CD14-positive monocyte (primary cell): ENCODE results near the gene CSTPP1. TPM values are rescaled to one million over a fixed set of nuclear protein-coding genes. Genes with fewer than 3 reads are reported as not detected.
A peak's percentile ranks its signal among the peaks of the same experiment; 100 is the strongest.

Experiments
- DNase-seq, 3 donors: peaks; one replicate each; pipeline ENCODE4 v3.0.0-alpha.2; 2011 to 2022
- H2AFZ ChIP-seq: 2 replicates; pipeline ENCODE4 v1.6.0; 2012; ENCODE audit warnings: mild to moderate bottlenecking, low read depth, low read length, inconsistent platforms; ENCODE audit not compliant: insufficient read depth, poor library complexity, severe bottlenecking
- H3K27ac ChIP-seq, 2 donors: 1 replicate in 1 of 2; 2 replicates in 1 of 2; pipeline ENCODE4 v1.5.1; 2012 to 2013; ENCODE audit warnings: low read length in 2 of 2, control low read depth in 1 of 2, inconsistent platforms in 1 of 2, low read depth in 1 of 2, mild to moderate bottlenecking in 1 of 2
- H3K27me3 ChIP-seq, 2 donors: one replicate each; pipeline versions ENCODE4 v1.6.0 to v1.6.1; 2011 to 2013; ENCODE audit warnings: low read length in 2 of 2; ENCODE audit not compliant: control insufficient read depth in 2 of 2, insufficient read depth in 2 of 2
- H3K36me3 ChIP-seq, 2 donors: replicated peaks in 1 of 2; 1 replicate in 1 of 2; 2 replicates in 1 of 2; pipeline versions ENCODE4 v1.5.1 to v1.6.1; 2012 to 2013; ENCODE audit warnings: low read length in 2 of 2, control low read depth in 1 of 2, inconsistent platforms in 1 of 2, mild to moderate bottlenecking in 1 of 2; ENCODE audit not compliant: insufficient read depth in 2 of 2, control insufficient read depth in 1 of 2
- H3K4me1 ChIP-seq, 2 donors: 1 replicate in 1 of 2; 2 replicates in 1 of 2; pipeline versions ENCODE4 v1.5.1 to v1.6.1; 2012 to 2013; ENCODE audit warnings: low read length in 2 of 2, control low read depth in 1 of 2, inconsistent platforms in 1 of 2, mild to moderate bottlenecking in 1 of 2, moderate library complexity in 1 of 2; ENCODE audit not compliant: insufficient read depth in 2 of 2, control insufficient read depth in 1 of 2
- H3K4me2 ChIP-seq: replicated peaks from 2 replicates; pipeline ENCODE3; 2012; ENCODE audit warnings: low read length, moderate library complexity, mild to moderate bottlenecking; ENCODE audit not compliant: poor library complexity, severe bottlenecking; ENCODE audit errors: extremely low read depth
- H3K4me3 ChIP-seq, 3 experiments: fragments of 200-600 bp in 1 of 3; sonication (generic) in 1 of 3; replicated peaks in 1 of 3; 1 replicate in 2 of 3; 2 replicates in 1 of 3; pipeline ENCODE4 v1.5.1; 2011 to 2013; ENCODE audit warnings: low read length in 3 of 3, mild to moderate bottlenecking in 3 of 3, control low read depth in 2 of 3, low read depth in 2 of 3, inconsistent platforms in 1 of 3, moderate library complexity in 1 of 3
- H3K79me2 ChIP-seq: 2 replicates; pipeline ENCODE4 v1.6.0; 2012; ENCODE audit warnings: mild to moderate bottlenecking, control low read depth, inconsistent platforms, low read length, moderate library complexity; ENCODE audit not compliant: insufficient read depth
- H3K9ac ChIP-seq: 2 replicates; pipeline ENCODE4 v1.6.0; 2017; ENCODE audit warnings: low read length, mild to moderate bottlenecking; ENCODE audit not compliant: insufficient read depth, poor library complexity, severe bottlenecking
- H3K9me3 ChIP-seq, 2 donors: replicated peaks in 1 of 2; 1 replicate in 1 of 2; 2 replicates in 1 of 2; pipeline versions ENCODE4 v1.5.1 to v1.6.1; 2012 to 2013; ENCODE audit warnings: low read length in 2 of 2, control low read depth in 1 of 2; ENCODE audit not compliant: control insufficient read depth in 1 of 2, insufficient read depth in 1 of 2
- H4K20me1 ChIP-seq: 2 replicates; pipeline ENCODE4 v1.6.0; 2012; ENCODE audit warnings: mild to moderate bottlenecking, low read length, control low read depth, moderate library complexity; ENCODE audit not compliant: insufficient read depth
- H3K27ac Mint-ChIP-seq, 7 donors: one replicate each; pipeline ENCODE4 v1.8.0; 2020; ENCODE audit warnings: mild to moderate bottlenecking in 7 of 7, mixed read lengths in 7 of 7, moderate library complexity in 6 of 7, inconsistent platforms in 2 of 7
- H3K27me3 Mint-ChIP-seq, 3 donors: one replicate each; pipeline ENCODE4 v1.8.0; 2021 to 2022; ENCODE audit warnings: low read depth in 3 of 3, mild to moderate bottlenecking in 3 of 3, mixed read lengths in 3 of 3, moderate library complexity in 3 of 3, inconsistent platforms in 1 of 3
- H3K36me3 Mint-ChIP-seq, 2 donors: one replicate each; pipeline ENCODE4 v1.8.0; 2020; ENCODE audit warnings: mixed read lengths in 2 of 2, inconsistent platforms in 1 of 2, mild to moderate bottlenecking in 1 of 2
- H3K4me1 Mint-ChIP-seq: one replicate; pipeline ENCODE4 v1.8.0; 2020; ENCODE audit warnings: mild to moderate bottlenecking, mixed read lengths
- H3K4me3 Mint-ChIP-seq, 2 donors: one replicate each; pipeline ENCODE4 v1.8.0; 2020; ENCODE audit warnings: mild to moderate bottlenecking in 2 of 2, mixed read lengths in 2 of 2, moderate library complexity in 1 of 2
- H3K9me3 Mint-ChIP-seq, 7 donors: one replicate each; pipeline ENCODE4 v1.8.0; 2020 to 2022; ENCODE audit warnings: mixed read lengths in 7 of 7, mild to moderate bottlenecking in 6 of 7, moderate library complexity in 6 of 7, inconsistent platforms in 2 of 7
- CTCF ChIP-seq: fragments of 200-600 bp; IDR thresholded peaks from one replicate; pipeline ENCODE4 v1.8.0; 2022; ENCODE audit warnings: antibody characterized with exemption, mild to moderate bottlenecking
- WGBS: methylation state at CpG from one replicate; pipeline ENCODE4 v1.1.5; 2013; ENCODE audit warnings: missing lambda C conversion rate; ENCODE audit not compliant: insufficient coverage; 5-methylcytosine and 5-hydroxymethylcytosine counted together
- intact Hi-C, 2 donors: fragments of 100-400 bp; cut with micrococcal nuclease; formaldehyde crosslinking; loops; one replicate each; pipeline versions ENCODE4 v1.15.0 to v1.15.1; 2023
- polyA plus RNA-seq, 3 donors: library from polyadenylated mRNA; depleted of rRNA in 1 of 3; unstranded in 2 of 3; stranded (reverse) in 1 of 3; fragments of 300-500 nt in 2 of 3; fragments of >200 nt in 1 of 3; fragmentation: Illumina TruSeq in 2 of 3; gene quantifications; 1 replicate in 2 of 3; 2 replicates in 1 of 3; pipeline ENCODE4 v1.2.3, GENCODE V29; 2012 to 2021

The CSTPP1 gene
- polyA plus RNA-seq, 3 donors, result 4.5 to 6.5 (median 5.9) TPM

- Histone ChIP-seq H2AFZ (no peak overlapping the region), H3K4me1 (peaks cover 24 to 29% of the 10 kb centered on the region in 2 donors), H3K9me3 (no peaks in the 10 kb centered on the region), H3K4me2 (no peak overlapping the region), H3K4me3 (no peak overlapping the region), H3K36me3 (peaks cover 3 to 10% of the 10 kb centered on the region in 2 donors), H4K20me1 (peaks cover 19% of the 10 kb centered on the region), H3K79me2 (peaks cover 21% of the 10 kb centered on the region), H3K9ac (no peak overlapping the region), H3K27ac (no peak overlapping the region), H3K27me3 (peaks cover 0 to 10% of the 10 kb centered on the region in 2 donors)
- H3K27me3 Mint-ChIP-seq, result peaks cover 6 to 9% (median 7%) of the 10 kb centered on the region in 3 donors
- WGBS, result no CpG with 5 or more reads among the region's 1 CpG
- H3K9me3 Mint-ChIP-seq, result peaks cover 0 to 2% (median 0%) of the 10 kb centered on the region in 7 donors
- intact Hi-C loops, result loop anchor here (5.0 to 10.0 kb wide), 4 partner anchors 38 to 562 kb away; partner anchors contain the start of genes ARHGAP1 (in 1 of the 2), ATG13 (in 1 of the 2), HARBI1 (in 1 of the 2) and PSMC3 (in 1 of the 2)
- peak; percentile 71 for TF ChIP-seq CTCF
- no peak overlapping the region for H3K27ac Mint-ChIP-seq
- H3K36me3 Mint-ChIP-seq, result peaks cover 0 to 10% of the 10 kb centered on the region in 2 donors
- peak; percentile 30 to 51 (median 32) for DNase-seq
- no peak overlapping the region for H3K4me3 Mint-ChIP-seq
- H3K4me1 Mint-ChIP-seq, result peaks cover 22% of the 10 kb centered on the region
These were observed 243.1 kb downstream of the CSTPP1 start for GRCh38 chr11:47179655-47179991.

DNA sequence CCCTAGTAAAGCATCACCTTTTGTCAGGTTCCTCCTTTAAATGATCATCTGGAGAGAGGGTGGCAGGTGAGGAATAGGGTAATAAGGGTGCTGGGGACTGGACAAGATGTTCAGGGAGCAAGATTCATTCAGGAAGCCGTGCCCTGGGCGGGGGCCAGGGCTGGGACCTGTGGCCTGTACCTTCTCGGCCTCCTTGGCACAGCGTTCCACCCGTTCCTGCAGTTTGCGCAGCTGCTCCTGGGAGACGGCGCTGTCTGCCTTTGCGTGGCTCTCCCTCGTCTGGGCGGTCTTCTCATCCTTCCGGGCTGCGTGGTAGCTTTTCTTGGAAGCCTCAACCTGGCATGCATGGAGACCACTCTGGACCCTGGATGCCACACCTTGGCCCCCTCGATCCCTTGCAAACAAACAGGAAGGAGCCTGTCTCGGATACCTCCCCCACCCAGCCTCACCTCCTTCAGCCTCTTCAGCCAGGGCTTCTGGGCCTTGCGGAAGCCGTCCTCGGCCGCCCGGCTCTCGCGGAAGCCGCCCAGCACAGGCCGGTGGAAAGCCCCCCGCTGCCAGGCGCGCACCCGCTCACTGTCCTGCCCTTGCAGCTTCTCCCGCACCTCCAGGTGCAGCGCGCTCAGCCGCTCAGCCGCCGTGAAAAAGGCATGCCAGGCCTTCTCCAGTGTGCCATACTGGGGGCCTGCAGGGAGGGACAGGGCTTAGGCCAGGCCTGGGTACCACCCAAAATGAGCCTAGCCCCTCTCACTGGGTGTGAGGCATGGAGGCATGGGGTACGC, 243.6 kb downstream of the CSTPP1 start:
- Histone ChIP-seq H3K79me2 (peaks cover 16% of the 10 kb centered on the region), H3K27ac (no peak overlapping the region), H3K4me2 (no peak overlapping the region), H3K4me3 (no peak overlapping the region), H4K20me1 (peaks cover 14% of the 10 kb centered on the region), H3K4me1 (peaks cover 24 to 29% of the 10 kb centered on the region in 2 donors), H3K27me3 (peaks cover 3 to 16% of the 10 kb centered on the region in 2 donors), H2AFZ (no peak overlapping the region), H3K9me3 (peaks cover 0 to 4% of the 10 kb centered on the region in 2 donors), H3K36me3 (peaks cover 0 to 4% of the 10 kb centered on the region in 2 donors), H3K9ac (no peak overlapping the region)
- H3K27me3 Mint-ChIP-seq, result peaks cover 12 to 14% (median 13%) of the 10 kb centered on the region in 3 donors
- H3K4me3 Mint-ChIP-seq, result no peak overlapping the region
- peak; percentile 5 for TF ChIP-seq CTCF
- H3K27ac Mint-ChIP-seq, result no peak overlapping the region
- no peak for DNase-seq
- WGBS, result 95% methylated on average over 32 of the region's 35 CpGs
- intact Hi-C loops, result no loop called here
- peaks cover 0 to 2% (median 0%) of the 10 kb centered on the region in 7 donors for H3K9me3 Mint-ChIP-seq
- peaks cover 22% of the 10 kb centered on the region for H3K4me1 Mint-ChIP-seq
- peaks cover 0 to 4% of the 10 kb centered on the region in 2 donors for H3K36me3 Mint-ChIP-seq
